ENCODE measurements around the gene TMEM161B. TPM values are rescaled to one million over a fixed set of nuclear protein-coding genes. Genes with fewer than 3 reads are reported as not detected.
"Not testable (repeated sequence)": the region's sequence is repeated elsewhere in the genome, so short reads cannot be mapped to it uniquely, and the experiment has no call there.

The TMEM161B gene
- total RNA-seq: 10 to 100 TPM; 25.7 to 26.9 TPM

GRCh38 chr5:88268385-88269184, at the start of gene TMEM161B:
TSS of gene TMEM161B (minus strand) at chr5:88268845. CDS start at chr5:88268723, 122 bp downstream.
- Mint-ChIP-seq H3K4me3 (peak within 1 kb of the TSS; percentile 96), H3K27ac (peak within 1 kb of the TSS; percentile 98), H3K4me1 (peaks cover 17% of the 10 kb centered on the region), H3K9me3 (no peaks in the 10 kb centered on the region), H3K36me3 (ENCODE audit: low read depth) (peaks cover 72% of the 10 kb centered on the region), H3K27me3 (no peaks in the 10 kb centered on the region)
- ATAC-seq (replicated peaks): peak; percentile 98

DNA sequence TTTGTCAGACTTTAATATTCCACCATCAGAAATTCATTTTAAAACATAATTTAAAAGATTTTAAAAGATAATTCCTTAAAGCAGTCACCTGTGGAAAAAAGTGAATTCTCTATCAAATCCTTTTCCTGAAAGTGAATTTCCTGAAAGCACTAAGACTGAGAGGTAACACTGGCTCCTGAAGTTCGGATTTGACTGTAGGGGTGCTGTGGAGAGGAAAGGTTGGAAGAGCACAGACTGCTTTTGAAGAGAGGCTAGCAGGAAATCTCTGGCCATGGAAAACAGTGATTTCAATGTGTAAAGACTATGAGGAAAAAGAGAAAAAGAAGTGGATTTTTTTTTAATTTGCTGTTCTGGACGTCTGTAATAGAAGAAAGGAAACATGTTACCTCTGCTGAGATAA, 35.7 kb upstream of the TMEM161B start:
- H3K27me3 Mint-ChIP-seq: no peaks in the 10 kb centered on the region
- H3K4me1 Mint-ChIP-seq: no peaks in the 10 kb centered on the region
- peaks cover 14% of the 10 kb centered on the region for H3K9me3 Mint-ChIP-seq
- no peaks in the 10 kb centered on the region for H3K36me3 Mint-ChIP-seq (ENCODE audit: low read depth)
- no peak overlapping the region for H3K4me3 Mint-ChIP-seq
- ATAC-seq (replicated peaks): no peak
- H3K27ac Mint-ChIP-seq: no peak overlapping the region

GRCh38 chr5:88298425-88298824, 29.8 kb upstream of the TMEM161B start:
- no peak for ATAC-seq (replicated peaks)
- Mint-ChIP-seq H3K27ac (no peak overlapping the region), H3K4me1 (no peaks in the 10 kb centered on the region), H3K9me3 (peaks cover 3% of the 10 kb centered on the region), H3K27me3 (no peaks in the 10 kb centered on the region), H3K36me3 (ENCODE audit: low read depth) (no peaks in the 10 kb centered on the region), H3K4me3 (no peak overlapping the region)

DNA sequence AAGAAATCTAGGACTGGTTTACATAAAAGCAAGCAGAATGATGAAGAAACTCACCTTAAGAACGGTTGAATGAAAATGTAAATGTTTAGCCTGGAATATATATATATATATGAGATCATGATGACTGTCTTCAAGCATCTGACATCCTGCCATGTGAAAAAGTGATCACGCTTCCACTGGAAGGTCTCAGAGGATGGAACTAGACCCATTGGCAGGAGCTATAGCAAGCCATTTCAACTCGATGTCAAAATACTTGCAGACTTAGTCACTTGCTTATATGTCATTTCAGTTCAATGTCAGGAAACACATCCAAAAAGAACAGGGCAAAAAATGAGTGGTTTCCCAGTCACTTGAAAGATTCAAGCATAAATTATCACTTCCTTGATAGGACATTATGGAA, 22.2 kb upstream of the TMEM161B start:
- peaks cover 53% of the 10 kb centered on the region for H3K36me3 Mint-ChIP-seq (ENCODE audit: low read depth)
- H3K9me3 Mint-ChIP-seq: no peaks in the 10 kb centered on the region
- H3K27ac Mint-ChIP-seq: no peak overlapping the region
- no peak for ATAC-seq (replicated peaks)
- no peaks in the 10 kb centered on the region for H3K4me1 Mint-ChIP-seq
- no peak overlapping the region for H3K4me3 Mint-ChIP-seq
- no peaks in the 10 kb centered on the region for H3K27me3 Mint-ChIP-seq

DNA sequence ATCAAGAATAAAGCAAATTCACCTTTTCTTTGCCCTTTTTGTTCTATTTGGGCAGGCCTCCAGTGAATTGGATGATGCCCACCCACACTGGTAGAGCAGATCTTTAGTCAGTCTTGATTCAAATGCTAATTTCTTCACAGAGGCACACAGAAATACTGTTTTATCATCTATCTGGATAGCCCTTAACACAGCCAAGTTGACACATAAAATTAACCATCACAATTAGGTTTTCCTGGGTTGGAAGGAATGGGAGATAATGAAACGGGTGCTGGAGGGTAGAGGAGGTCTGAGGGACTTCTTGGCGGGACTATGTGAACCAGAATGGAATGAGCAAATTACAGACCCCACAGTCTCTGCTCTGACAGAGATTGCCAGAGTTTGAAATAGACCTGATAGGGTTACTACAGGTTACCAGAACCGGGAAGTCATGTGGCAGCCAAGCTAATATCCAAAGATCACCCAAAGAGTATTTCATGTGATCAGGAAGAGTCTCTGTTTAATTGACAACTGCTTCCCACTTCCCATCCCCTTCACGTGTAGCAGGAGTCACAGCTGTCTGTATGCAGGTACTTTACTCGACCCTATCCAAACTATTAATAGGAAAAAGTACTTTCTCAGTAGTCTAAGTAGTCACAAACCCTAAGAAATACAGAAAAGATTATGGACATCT, 20.0 kb upstream of the TMEM161B start:
- H3K9me3 Mint-ChIP-seq: no peaks in the 10 kb centered on the region
- peaks cover 66% of the 10 kb centered on the region for H3K36me3 Mint-ChIP-seq (ENCODE audit: low read depth)
- H3K27me3 Mint-ChIP-seq: no peaks in the 10 kb centered on the region
- H3K4me3 Mint-ChIP-seq: no peak overlapping the region
- ATAC-seq (replicated peaks): no peak
- no peak overlapping the region for H3K27ac Mint-ChIP-seq
- H3K4me1 Mint-ChIP-seq: no peaks in the 10 kb centered on the region

DNA sequence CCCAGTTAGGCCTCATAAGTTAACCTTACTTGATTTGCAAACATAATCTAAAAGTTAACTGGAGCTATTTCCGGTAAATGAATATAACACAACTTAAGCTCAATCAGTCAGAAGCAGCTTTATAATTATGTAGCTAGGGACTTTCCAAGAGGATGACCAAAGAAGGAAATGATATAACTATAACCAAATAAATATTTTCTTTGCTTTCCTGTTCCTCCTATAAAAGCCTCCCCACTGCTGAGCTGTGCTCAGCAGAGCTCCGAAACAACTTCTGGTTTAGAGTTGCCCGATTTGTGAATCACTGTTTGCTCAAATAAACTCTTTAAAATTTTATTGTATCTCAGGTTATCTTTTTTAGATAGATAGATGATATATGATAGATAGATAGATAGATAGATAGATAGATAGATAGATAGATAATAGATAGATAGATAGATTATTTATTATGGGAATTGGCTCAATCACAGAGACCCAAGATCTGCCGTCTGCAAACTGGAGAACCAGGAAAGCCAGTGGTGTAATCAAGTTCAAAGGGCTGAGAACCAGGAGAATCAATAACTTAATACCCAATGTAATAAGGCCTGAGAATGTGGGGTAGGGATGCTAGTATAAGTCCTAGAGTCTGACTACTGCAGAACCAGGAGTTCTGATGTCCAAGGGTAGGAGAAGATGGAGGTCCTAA, 19.3 kb upstream of the TMEM161B start:
- Mint-ChIP-seq H3K27ac (no peak overlapping the region), H3K9me3 (no peaks in the 10 kb centered on the region), H3K4me1 (no peaks in the 10 kb centered on the region), H3K4me3 (no peak overlapping the region), H3K36me3 (ENCODE audit: low read depth) (peaks cover 73% of the 10 kb centered on the region), H3K27me3 (no peaks in the 10 kb centered on the region)
- ATAC-seq (replicated peaks): no peak

GRCh38 chr5:88287302-88287701, 18.7 kb upstream of the TMEM161B start:
- no peak overlapping the region for H3K4me3 Mint-ChIP-seq
- H3K27me3 Mint-ChIP-seq: no peaks in the 10 kb centered on the region
- peaks cover 78% of the 10 kb centered on the region for H3K36me3 Mint-ChIP-seq (ENCODE audit: low read depth)
- ATAC-seq (replicated peaks): no peak
- no peak overlapping the region for H3K27ac Mint-ChIP-seq
- H3K4me1 Mint-ChIP-seq: no peaks in the 10 kb centered on the region
- no peaks in the 10 kb centered on the region for H3K9me3 Mint-ChIP-seq

DNA sequence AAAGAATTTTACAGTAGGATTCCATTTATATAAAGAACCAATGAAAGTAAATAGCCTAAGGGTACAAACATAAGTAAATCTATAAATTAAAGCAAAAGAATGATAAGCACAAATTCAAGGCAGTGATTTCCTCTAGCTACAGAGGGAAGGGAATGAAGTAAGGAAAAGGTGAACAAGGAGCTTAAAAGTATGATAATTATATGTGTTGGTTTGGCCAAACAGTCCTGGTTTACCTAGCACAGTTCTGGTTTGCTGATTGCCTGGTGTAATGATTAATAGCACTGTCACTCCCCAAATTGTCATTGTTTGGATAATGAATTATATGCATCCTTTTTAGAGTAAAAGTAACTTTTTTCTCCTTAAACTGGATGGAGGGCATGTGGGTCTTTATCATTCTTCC, 15.0 kb upstream of the TMEM161B start:
- H3K4me3 Mint-ChIP-seq: no peak overlapping the region
- H3K36me3 Mint-ChIP-seq (ENCODE audit: low read depth): peaks cover 61% of the 10 kb centered on the region
- no peak overlapping the region for H3K27ac Mint-ChIP-seq
- H3K9me3 Mint-ChIP-seq: no peaks in the 10 kb centered on the region
- no peaks in the 10 kb centered on the region for H3K4me1 Mint-ChIP-seq
- no peaks in the 10 kb centered on the region for H3K27me3 Mint-ChIP-seq
- ATAC-seq (replicated peaks): no peak

DNA sequence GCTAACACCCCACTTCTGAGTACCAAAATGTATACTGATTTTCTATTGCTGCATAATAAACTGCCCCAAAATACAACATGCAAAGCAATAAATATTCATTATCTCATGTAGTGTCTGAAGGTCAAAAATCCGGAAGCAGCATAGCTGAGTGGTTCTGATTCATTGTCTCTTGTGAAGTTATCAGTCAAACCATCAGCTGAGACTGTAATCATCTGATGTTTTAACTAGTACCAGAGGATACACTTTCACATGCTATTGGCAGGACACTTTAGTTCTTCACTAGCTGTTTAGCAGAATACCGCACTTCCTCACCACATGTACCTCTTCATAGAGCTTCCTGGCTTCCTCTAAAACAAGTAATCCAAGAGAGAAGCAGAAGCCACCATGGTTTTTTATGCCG, 12.7 kb upstream of the TMEM161B start:
- Mint-ChIP-seq H3K9me3 (no peaks in the 10 kb centered on the region), H3K36me3 (ENCODE audit: low read depth) (peaks cover 58% of the 10 kb centered on the region), H3K27ac (no peak overlapping the region), H3K4me1 (no peaks in the 10 kb centered on the region), H3K4me3 (no peak overlapping the region), H3K27me3 (no peaks in the 10 kb centered on the region)
- ATAC-seq (replicated peaks): no peak

DNA sequence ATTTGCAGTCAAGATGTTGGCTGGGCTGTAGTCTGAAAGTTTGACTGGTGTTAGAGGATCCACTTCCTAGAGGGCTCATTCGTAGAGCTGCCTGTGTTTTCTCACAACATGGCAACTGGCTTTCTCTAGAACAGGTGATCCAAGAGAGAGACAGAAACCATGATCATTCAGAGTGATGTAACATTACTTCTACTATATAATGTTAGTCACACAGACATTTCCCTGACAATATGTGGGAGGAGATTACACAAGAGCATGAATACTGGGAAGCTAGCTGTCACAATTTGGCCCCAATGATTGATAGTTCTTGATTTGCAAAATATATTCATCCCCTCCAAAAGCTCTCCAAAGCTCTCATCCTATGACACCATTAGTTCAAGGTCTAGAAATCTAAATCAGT, 10.9 kb upstream of the TMEM161B start:
- H3K4me1 Mint-ChIP-seq: no peaks in the 10 kb centered on the region

DNA sequence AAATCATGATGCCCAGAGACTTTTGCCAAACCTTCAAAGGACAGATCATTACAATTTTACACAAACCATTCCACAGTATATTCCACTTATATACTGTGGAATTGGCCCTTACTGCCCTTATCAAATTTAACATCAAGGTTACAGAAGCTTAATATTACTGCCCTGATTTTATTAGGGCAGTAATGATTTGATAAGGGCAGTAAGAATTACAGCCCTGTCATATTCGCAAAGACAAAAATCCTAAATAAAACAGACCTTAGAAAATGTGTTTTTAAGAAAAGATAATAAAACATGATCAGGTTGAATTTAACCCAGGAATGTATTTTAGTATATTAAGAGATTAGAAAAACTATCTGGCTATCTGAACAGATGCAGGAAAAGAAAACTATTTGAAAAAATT, 7.7 kb upstream of the TMEM161B start:
- no peaks in the 10 kb centered on the region for H3K9me3 Mint-ChIP-seq
- H3K4me3 Mint-ChIP-seq: no peak overlapping the region
- ATAC-seq (replicated peaks): no peak
- H3K27ac Mint-ChIP-seq: no peak overlapping the region
- no peaks in the 10 kb centered on the region for H3K4me1 Mint-ChIP-seq
- peaks cover 69% of the 10 kb centered on the region for H3K36me3 Mint-ChIP-seq (ENCODE audit: low read depth)
- no peaks in the 10 kb centered on the region for H3K27me3 Mint-ChIP-seq

More for the DNA sequence above, 10.9 kb upstream of the TMEM161B start:
- H3K27me3 Mint-ChIP-seq: no peaks in the 10 kb centered on the region
- no peaks in the 10 kb centered on the region for H3K9me3 Mint-ChIP-seq
- no peak overlapping the region for H3K27ac Mint-ChIP-seq
- peaks cover 63% of the 10 kb centered on the region for H3K36me3 Mint-ChIP-seq (ENCODE audit: low read depth)
- H3K4me3 Mint-ChIP-seq: no peak overlapping the region
- no peak for ATAC-seq (replicated peaks)

GRCh38 chr5:88275581-88275980, 6.9 kb upstream of the TMEM161B start:
- Mint-ChIP-seq H3K4me1 (peaks cover 2% of the 10 kb centered on the region), H3K9me3 (no peaks in the 10 kb centered on the region), H3K4me3 (no peak overlapping the region), H3K27ac (no peak overlapping the region), H3K27me3 (no peaks in the 10 kb centered on the region), H3K36me3 (ENCODE audit: low read depth) (peaks cover 77% of the 10 kb centered on the region)
- no peak for ATAC-seq (replicated peaks)

- Mint-ChIP-seq H3K27me3 (no peaks in the 10 kb centered on the region), H3K4me1 (peaks cover 17% of the 10 kb centered on the region), H3K36me3 (ENCODE audit: low read depth) (peaks cover 72% of the 10 kb centered on the region), H3K9me3 (no peaks in the 10 kb centered on the region), H3K27ac (peak overlapping the region; percentile 98), H3K4me3 (peak overlapping the region; percentile 96)
- peak; percentile 35 for ATAC-seq (replicated peaks)
These were observed 652 bp upstream of the TMEM161B start for GRCh38 chr5:88269222-88269771.

GRCh38 chr5:88264565-88264964, 4.1 kb downstream of the TMEM161B start:
- Mint-ChIP-seq H3K36me3 (ENCODE audit: low read depth) (peaks cover 61% of the 10 kb centered on the region), H3K4me1 (peaks cover 16% of the 10 kb centered on the region)
- H3K27ac Mint-ChIP-seq; H3K27me3 Mint-ChIP-seq; H3K4me3 Mint-ChIP-seq; ATAC-seq (replicated peaks); H3K9me3 Mint-ChIP-seq: not testable (repeated sequence)
